ENCODE measurements around the gene CCDC57.

Gene CCDC57

DNA sequence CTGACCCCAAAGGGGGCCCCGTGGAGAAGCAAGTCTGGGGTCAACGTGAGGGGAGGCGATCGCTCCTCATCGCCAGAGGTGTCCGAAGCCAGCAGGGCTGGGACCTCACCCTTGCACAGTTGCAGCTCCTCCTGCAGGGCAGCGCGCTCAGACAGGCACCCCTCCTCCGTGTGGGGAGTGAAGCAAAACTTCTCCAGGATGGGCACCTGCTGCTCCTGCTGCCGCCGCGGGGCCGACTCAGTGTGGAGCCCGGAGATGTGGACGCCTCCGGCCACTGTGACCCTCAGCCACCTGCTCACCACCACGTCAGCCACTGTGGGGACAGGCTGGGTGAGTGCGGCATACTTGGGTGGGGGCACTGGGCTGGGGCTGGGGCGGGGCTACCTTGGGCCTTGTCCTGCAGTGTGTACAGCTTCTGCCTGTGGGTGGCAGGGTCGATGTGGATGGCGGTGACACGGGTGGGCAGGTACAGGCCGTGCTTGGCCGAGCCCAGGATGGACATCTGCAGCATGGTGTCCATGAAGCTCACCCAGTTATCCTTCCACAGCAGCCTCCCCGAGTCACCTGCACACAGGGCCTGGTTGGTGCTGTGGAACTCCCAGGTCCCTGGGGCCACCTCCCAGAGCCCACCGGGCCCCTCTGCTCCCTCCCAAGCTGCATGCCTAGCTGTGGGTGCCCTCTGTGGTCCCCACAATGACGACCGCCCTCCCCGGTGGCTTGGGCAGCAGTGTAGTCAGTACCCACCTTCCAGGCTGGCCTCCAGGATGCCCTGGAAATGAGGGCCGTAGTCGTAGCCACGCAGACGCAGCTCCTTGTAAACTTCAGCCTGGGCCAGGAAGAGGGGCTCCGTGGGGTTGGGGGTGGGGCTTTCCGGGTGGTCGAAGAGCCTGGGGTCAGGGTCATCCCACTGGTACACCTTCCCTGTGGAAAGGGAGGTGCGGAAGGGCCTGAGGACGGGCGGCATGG lies 125.4 kb downstream of the CCDC57 start:
- H3K9me3 ChIP-seq (ENCODE audit: insufficient read depth, low read depth, low read length) = no peaks in the 10 kb centered on the region
- no peak overlapping the region for H3K4me3 ChIP-seq (ENCODE audit: low read length)
- 94% methylated on average over 39 of the region's 39 CpGs for WGBS
- H3K9ac ChIP-seq (ENCODE audit: low read depth, low read length) = no peak overlapping the region
- H3K27me3 ChIP-seq (ENCODE audit: insufficient read depth, low read length) = no peaks in the 10 kb centered on the region
- H3K4me1 ChIP-seq (ENCODE audit: insufficient read depth, low read length) = no peaks in the 10 kb centered on the region
- H3K27ac ChIP-seq (ENCODE audit: low read depth, low read length) = no peak overlapping the region
- peaks cover 98% of the 10 kb centered on the region for H3K36me3 ChIP-seq (ENCODE audit: insufficient read depth, low read length)

DNA sequence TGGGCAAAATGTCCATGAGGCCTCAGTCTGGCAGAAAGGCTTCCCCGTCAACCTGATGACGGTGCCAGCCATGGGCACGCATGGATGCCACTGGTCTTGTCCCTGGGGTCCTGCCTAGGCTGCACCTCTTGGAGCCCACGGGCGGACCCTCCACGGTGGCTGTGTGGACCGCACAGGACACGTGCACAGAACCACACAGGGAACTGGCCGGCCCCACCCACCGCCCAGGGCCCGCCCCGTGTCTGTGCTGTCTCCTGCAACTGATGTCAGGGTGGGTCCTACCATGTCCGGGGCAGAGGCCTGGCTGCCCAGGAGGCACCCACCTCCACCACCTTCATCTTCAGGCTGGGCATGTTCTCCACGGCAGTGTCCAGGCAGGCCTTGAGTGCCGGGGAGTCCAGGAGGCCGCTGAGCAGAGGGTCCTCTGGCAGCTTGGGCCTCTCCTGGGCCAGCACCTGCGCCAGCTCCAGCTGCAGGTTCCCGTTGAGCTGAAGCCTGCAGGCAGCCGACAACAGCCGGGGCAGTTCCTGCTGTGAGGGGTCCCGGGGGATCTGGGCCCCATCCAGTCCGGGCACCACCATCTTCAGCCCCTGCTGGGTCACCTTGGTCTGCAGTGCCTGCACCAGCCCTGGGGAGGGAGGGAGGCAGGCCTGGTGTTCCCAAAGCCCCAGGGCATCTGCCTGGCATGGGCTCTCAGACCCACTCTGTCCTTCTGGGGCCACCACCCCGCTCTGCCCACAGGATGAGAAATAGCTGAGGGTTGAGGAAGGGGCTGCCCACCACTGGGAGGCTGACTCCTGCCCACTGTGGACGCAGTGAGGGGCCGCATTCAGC lies 126.5 kb downstream of the CCDC57 start:
- Histone ChIP-seq H3K9me3 (ENCODE audit: insufficient read depth, low read depth, low read length) (no peaks in the 10 kb centered on the region), H3K27me3 (ENCODE audit: insufficient read depth, low read length) (no peaks in the 10 kb centered on the region), H3K4me1 (ENCODE audit: insufficient read depth, low read length) (no peaks in the 10 kb centered on the region), H3K4me3 (ENCODE audit: low read length) (no peak overlapping the region), H3K27ac (ENCODE audit: low read depth, low read length) (no peak overlapping the region), H3K9ac (ENCODE audit: low read depth, low read length) (no peak overlapping the region), H3K36me3 (ENCODE audit: insufficient read depth, low read length) (peaks cover 97% of the 10 kb centered on the region)
- 95% methylated on average over 25 of the region's 25 CpGs for WGBS

DNA sequence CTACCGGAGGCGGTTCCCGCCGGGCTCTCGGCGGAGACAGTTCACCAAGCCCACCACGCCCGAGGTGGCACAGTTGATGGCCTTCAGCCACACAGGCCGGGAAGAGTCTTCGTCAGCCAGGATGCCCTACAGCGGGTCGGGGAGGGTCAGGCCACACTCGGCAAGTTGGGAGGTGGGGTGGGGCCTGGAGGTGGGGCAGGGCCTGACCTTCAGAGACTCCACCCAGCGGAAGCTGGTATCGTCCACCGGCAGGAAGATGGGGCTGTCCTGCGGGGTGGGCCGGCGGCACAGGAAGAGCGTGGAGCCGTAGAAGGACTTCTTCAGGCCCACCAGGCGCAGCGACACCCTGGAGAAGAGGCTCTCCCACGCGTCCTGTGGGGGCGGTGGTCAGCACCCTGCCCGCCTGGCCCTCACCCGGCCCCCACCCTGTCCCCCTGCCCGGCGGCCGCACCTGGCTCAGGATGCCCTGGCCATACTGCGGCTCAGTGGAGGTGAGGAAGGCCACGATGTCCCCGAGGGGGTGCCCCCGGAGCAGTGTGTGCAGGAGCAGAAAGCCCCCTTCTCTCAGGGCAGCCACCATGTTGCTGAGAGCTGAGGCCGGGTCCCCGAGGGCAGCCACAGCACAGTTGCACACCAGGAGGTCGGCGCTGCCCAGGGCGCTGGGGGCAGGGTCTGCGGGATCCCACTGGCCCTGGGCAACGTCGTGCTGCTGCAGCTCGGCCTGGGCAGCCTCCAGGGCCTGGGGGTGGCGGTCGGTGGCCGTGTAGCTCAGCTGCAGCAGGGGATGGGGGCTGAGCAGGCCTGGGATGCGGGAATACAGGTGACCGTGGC lies 127.4 kb downstream of the CCDC57 start:
- WGBS = 95% methylated on average over 49 of the region's 49 CpGs
- H3K4me1 ChIP-seq (ENCODE audit: insufficient read depth, low read length) = no peaks in the 10 kb centered on the region
- no peaks in the 10 kb centered on the region for H3K27me3 ChIP-seq (ENCODE audit: insufficient read depth, low read length)
- H3K9me3 ChIP-seq (ENCODE audit: insufficient read depth, low read depth, low read length) = no peaks in the 10 kb centered on the region
- H3K27ac ChIP-seq (ENCODE audit: low read depth, low read length) = no peak overlapping the region
- H3K9ac ChIP-seq (ENCODE audit: low read depth, low read length) = no peak overlapping the region
- peaks cover 99% of the 10 kb centered on the region for H3K36me3 ChIP-seq (ENCODE audit: insufficient read depth, low read length)
- H3K4me3 ChIP-seq (ENCODE audit: low read length) = no peak overlapping the region

DNA sequence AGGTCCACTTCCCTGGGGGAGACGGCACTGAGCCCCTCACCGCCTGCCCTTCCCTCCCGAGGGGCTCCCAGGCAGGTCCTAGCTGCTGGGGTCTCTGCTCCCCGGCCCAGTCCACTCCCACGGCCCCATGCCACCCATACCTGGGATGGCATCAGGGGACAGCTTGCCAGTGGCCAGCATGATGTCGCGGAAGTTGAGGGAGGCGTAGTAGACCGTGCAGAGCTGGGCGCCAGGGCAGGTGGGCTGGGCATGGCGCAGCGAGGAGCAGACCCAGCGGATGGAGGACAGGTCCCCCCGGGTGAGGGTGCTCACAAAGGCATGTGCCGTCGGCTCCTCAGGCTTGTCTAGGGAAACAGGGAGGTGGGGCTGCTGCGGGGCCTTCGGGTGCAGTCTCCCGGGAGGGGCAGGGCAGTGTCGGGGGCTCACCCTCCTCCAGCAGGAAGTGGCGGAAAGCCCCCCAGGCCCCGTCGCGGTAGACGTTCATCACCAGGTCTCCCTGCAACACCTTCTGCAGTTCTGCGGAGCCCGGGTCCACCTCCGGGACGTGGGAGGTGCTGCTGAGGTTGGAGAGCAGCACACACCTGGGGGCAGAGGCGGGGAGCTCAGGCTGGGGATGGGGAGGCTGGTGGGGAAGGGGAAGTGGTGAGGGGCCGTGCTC lies 128.1 kb downstream of the CCDC57 start:
- H3K4me3 ChIP-seq (ENCODE audit: low read length) = no peak overlapping the region
- peaks cover 99% of the 10 kb centered on the region for H3K36me3 ChIP-seq (ENCODE audit: insufficient read depth, low read length)
- 95% methylated on average over 31 of the region's 31 CpGs for WGBS
- no peak overlapping the region for H3K27ac ChIP-seq (ENCODE audit: low read depth, low read length)
- no peaks in the 10 kb centered on the region for H3K4me1 ChIP-seq (ENCODE audit: insufficient read depth, low read length)
- H3K9me3 ChIP-seq (ENCODE audit: insufficient read depth, low read depth, low read length) = no peaks in the 10 kb centered on the region
- H3K9ac ChIP-seq (ENCODE audit: low read depth, low read length) = no peak overlapping the region; the same call in 1 of the 2 replicates
- no peaks in the 10 kb centered on the region for H3K27me3 ChIP-seq (ENCODE audit: insufficient read depth, low read length)

DNA sequence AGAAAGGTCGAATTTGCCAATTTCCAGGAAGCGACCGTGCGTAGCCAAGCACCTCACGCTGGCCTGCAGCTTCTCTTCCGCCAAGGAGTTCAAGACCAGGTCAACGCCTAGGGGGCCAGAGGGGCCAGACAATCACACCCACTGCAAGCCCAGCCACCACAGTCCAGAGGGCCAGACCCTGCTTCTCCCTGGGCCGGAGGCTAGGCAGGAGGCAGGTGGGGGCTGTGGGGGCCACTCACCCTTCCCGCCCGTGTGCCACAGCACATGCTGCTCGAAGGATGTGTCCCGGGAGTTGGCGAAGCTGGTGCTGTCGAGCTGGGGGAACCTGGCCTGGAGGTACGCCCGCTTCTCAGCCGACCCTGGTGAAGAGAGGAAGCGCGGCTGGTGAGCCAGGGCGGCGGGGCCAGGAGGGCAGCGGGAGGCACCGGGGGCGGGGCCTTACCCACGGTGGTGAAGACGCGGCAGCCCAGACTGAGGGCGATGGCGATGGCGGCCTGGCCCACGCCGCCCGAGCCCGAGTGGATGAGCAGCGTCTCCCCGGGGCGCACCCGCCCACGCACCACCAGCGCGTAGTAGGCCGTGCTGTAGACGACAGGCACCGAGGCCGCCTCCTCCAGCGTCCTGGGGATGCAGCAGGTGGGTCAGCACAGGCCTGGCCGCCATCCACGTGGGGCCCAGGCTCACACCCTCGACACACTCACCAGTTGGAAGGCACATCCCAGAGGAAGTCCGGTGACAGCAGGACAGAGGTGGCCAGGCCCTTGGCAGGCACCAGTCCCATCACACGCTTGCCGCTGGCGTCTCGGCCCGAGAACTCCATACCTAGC lies 128.9 kb downstream of the CCDC57 start:
- no peaks in the 10 kb centered on the region for H3K9me3 ChIP-seq (ENCODE audit: insufficient read depth, low read depth, low read length)

DNA sequence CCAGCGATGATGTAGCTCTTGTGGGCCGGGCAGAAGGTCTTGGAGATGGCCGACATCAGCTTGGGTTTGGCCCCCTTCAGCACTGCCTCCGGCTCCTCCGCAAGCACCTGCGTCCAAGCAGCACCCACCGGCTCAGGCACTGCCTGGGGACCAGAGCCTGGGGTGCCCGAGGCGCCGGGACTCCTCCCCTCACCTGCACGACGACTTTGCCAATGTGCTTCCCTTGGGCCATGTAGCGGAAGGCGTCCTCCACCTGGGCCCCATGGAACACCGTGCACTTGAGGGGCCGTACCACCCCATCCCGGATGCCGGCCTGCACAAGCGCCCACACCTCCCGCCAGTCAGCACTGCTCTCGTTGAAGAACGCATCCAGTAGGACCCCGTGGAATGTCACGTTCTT lies 129.6 kb downstream of the CCDC57 start:
- no peaks in the 10 kb centered on the region for H3K4me1 ChIP-seq (ENCODE audit: insufficient read depth, low read length)
- H3K4me3 ChIP-seq (ENCODE audit: low read length) = no peak overlapping the region
- no peaks in the 10 kb centered on the region for H3K27me3 ChIP-seq (ENCODE audit: insufficient read depth, low read length)
- H3K27ac ChIP-seq (ENCODE audit: low read depth, low read length) = no peak overlapping the region
- H3K9ac ChIP-seq (ENCODE audit: low read depth, low read length) = no peak overlapping the region
- 96% methylated on average over 24 of the region's 24 CpGs for WGBS
- peaks cover 97% of the 10 kb centered on the region for H3K36me3 ChIP-seq (ENCODE audit: insufficient read depth, low read length)
- H3K9me3 ChIP-seq (ENCODE audit: insufficient read depth, low read depth, low read length) = no peaks in the 10 kb centered on the region

More for the DNA sequence above, 128.9 kb downstream of the CCDC57 start:
- Histone ChIP-seq H3K9ac (ENCODE audit: low read depth, low read length) (no peak overlapping the region; the same call in 1 of the 2 replicates), H3K27me3 (ENCODE audit: insufficient read depth, low read length) (no peaks in the 10 kb centered on the region), H3K4me1 (ENCODE audit: insufficient read depth, low read length) (no peaks in the 10 kb centered on the region), H3K36me3 (ENCODE audit: insufficient read depth, low read length) (peaks cover 97% of the 10 kb centered on the region), H3K4me3 (ENCODE audit: low read length) (no peak overlapping the region), H3K27ac (ENCODE audit: low read depth, low read length) (no peak overlapping the region)
- 97% methylated on average over 55 of the region's 55 CpGs for WGBS

DNA sequence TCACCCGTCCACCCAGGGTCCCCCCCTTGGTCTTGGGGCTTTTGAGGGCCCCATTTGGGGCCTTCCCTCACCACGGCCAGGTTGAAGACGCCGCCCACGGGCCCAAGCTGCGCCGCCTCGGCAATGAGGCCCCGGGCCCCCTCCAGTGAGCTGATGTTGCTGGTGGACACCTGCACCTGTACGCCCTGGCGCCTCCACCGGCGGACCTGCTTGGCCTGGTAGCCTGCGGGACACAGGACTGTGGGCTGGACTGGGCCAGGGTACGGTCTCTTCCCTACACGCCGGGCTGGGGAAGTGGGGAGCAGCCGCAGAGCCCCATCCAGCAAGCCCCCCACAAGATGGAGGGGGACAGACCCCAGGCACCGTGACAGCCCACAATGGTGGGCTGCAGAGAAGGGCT lies 130.2 kb downstream of the CCDC57 start:
- Histone ChIP-seq H3K27ac (ENCODE audit: low read depth, low read length) (no peak overlapping the region), H3K27me3 (ENCODE audit: insufficient read depth, low read length) (no peaks in the 10 kb centered on the region), H3K36me3 (ENCODE audit: insufficient read depth, low read length) (peaks cover 95% of the 10 kb centered on the region), H3K4me1 (ENCODE audit: insufficient read depth, low read length) (no peaks in the 10 kb centered on the region), H3K4me3 (ENCODE audit: low read length) (no peak overlapping the region), H3K9me3 (ENCODE audit: insufficient read depth, low read depth, low read length) (no peaks in the 10 kb centered on the region), H3K9ac (ENCODE audit: low read depth, low read length) (no peak overlapping the region)
- 96% methylated on average over 19 of the region's 19 CpGs for WGBS

DNA sequence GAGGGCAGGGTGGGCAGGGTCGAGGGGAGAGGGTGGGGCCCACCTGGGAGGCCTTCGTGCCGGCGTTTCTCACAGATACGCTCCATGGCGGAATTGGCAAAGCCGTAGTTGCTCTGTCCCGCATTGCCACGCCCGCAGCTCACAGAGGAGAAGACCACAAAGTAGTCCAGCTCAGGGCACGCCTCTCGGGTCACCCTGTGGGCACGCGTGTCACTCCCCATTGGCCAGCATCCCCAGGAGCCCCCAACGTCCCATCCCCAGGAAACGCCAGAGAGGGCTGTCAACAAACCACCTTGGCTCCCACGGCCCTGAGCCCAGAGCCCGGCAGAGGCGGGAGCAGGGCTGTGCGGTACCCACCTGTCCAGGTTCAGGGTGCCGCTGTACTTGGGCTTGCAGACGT lies 130.7 kb downstream of the CCDC57 start:
- peaks cover 90% of the 10 kb centered on the region for H3K36me3 ChIP-seq (ENCODE audit: insufficient read depth, low read length)

DNA sequence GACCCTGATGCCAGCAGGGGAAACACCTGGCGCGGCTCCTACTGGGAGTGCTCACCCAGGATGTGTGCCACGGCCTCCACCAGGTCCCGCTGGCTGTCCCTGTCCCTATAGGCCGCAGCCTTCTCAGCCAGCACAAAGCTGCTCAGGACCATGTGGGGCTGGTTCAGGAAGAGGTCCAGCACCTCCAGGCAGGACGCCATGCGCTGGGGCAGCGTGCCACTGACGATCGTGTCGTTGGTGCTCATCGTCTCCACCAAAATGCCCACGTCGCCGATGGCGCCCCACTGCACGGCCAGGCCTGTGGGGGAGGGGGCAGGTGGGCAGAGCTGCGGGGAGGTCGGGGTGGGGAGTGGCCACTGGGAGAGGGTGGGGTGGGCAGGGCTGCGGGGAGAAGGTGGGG lies 131.1 kb downstream of the CCDC57 start:
- no peaks in the 10 kb centered on the region for H3K27me3 ChIP-seq (ENCODE audit: insufficient read depth, low read length)
- 95% methylated on average over 20 of the region's 20 CpGs for WGBS

More for the DNA sequence above, 130.7 kb downstream of the CCDC57 start:
- H3K27me3 ChIP-seq (ENCODE audit: insufficient read depth, low read length) = no peaks in the 10 kb centered on the region
- H3K9me3 ChIP-seq (ENCODE audit: insufficient read depth, low read depth, low read length) = no peaks in the 10 kb centered on the region
- no peak overlapping the region for H3K4me3 ChIP-seq (ENCODE audit: low read length)
- no peak overlapping the region for H3K9ac ChIP-seq (ENCODE audit: low read depth, low read length)
- H3K4me1 ChIP-seq (ENCODE audit: insufficient read depth, low read length) = no peaks in the 10 kb centered on the region
- H3K27ac ChIP-seq (ENCODE audit: low read depth, low read length) = no peak overlapping the region
- WGBS = 95% methylated on average over 22 of the region's 22 CpGs

More for the DNA sequence above, 131.1 kb downstream of the CCDC57 start:
- Histone ChIP-seq H3K4me3 (ENCODE audit: low read length) (no peak overlapping the region), H3K36me3 (ENCODE audit: insufficient read depth, low read length) (peaks cover 86% of the 10 kb centered on the region), H3K27ac (ENCODE audit: low read depth, low read length) (no peak overlapping the region), H3K9ac (ENCODE audit: low read depth, low read length) (no peak overlapping the region), H3K9me3 (ENCODE audit: insufficient read depth, low read depth, low read length) (no peaks in the 10 kb centered on the region), H3K4me1 (ENCODE audit: insufficient read depth, low read length) (no peaks in the 10 kb centered on the region)
